ENCODE measurements around the gene LEKR1.
"Not testable (repeated sequence)": the region's sequence is repeated elsewhere in the genome, so short reads cannot be mapped to it uniquely, and the experiment has no call there.

Gene LEKR1

GRCh38 chr3:156803952-156804741 lies 22.0 kb upstream of the LEKR1 start:
- no peak for DNase-seq
- intact Hi-C loops (cut with DNase I) = no loop called here

GRCh38 chr3:156806698-156807097 lies 19.5 kb upstream of the LEKR1 start:
- intact Hi-C loops (cut with DNase I) = no loop called here
- DNase-seq = no peak

- intact Hi-C loops (cut with DNase I) = no loop called here
- DNase-seq = no peak
These were observed 18.1 kb upstream of the LEKR1 start for GRCh38 chr3:156808025-156808424.

GRCh38 chr3:156811089-156811862 lies 14.9 kb upstream of the LEKR1 start:
- intact Hi-C loops (cut with DNase I) = no loop called here
- no peak for DNase-seq

- intact Hi-C loops (cut with DNase I) = no loop called here
- DNase-seq = no peak
These were observed 13.4 kb upstream of the LEKR1 start for GRCh38 chr3:156812521-156813335.

- intact Hi-C loops (cut with DNase I) = no loop called here
These were observed 11.9 kb upstream of the LEKR1 start for GRCh38 chr3:156814295-156814694.

GRCh38 chr3:156816091-156816793 lies 9.9 kb upstream of the LEKR1 start:
- peak in 4 of 10 donors; percentile 36 to 84 (median 64) for DNase-seq
- intact Hi-C loops (cut with DNase I) = loop anchor here (5.0 kb wide), 1 partner anchor 259 kb away; the partner anchor contains the start of gene SSR3

More at GRCh38 chr3:156814295-156814694, 11.9 kb upstream of the LEKR1 start:
- DNase-seq = no peak

- peak; percentile 26 to 94 (median 53) for DNase-seq
- intact Hi-C loops (cut with DNase I) = loop anchor here (5.0 kb wide), 1 partner anchor 260 kb away; the partner anchor contains the start of gene SSR3
These were observed 9.1 kb upstream of the LEKR1 start for GRCh38 chr3:156816794-156817645.

- no peak for DNase-seq
- intact Hi-C loops (cut with DNase I) = loop anchor here (5.0 kb wide), 1 partner anchor 260 kb away; the partner anchor contains the start of gene SSR3
These were observed 8.4 kb upstream of the LEKR1 start for GRCh38 chr3:156817646-156818272.

- no peak for DNase-seq
- intact Hi-C loops (cut with DNase I) = loop anchor here (5.0 kb wide), 1 partner anchor 261 kb away; the partner anchor contains the start of gene SSR3
These were observed 7.9 kb upstream of the LEKR1 start for GRCh38 chr3:156818273-156818651.

GRCh38 chr3:156818890-156819289 lies 7.3 kb upstream of the LEKR1 start:
- DNase-seq = no peak
- intact Hi-C loops (cut with DNase I) = loop anchor here (5.0 kb wide), 1 partner anchor 262 kb away; the partner anchor contains the start of gene SSR3

GRCh38 chr3:156819842-156820691 lies 6.1 kb upstream of the LEKR1 start:
- intact Hi-C loops (cut with DNase I) = loop anchor here (5.0 kb wide), 1 partner anchor 263 kb away; the partner anchor contains the start of gene SSR3
- no peak for DNase-seq

- intact Hi-C loops (cut with DNase I) = no loop called here
These were observed 5.5 kb upstream of the LEKR1 start for GRCh38 chr3:156820692-156821080.

GRCh38 chr3:156822626-156823260 lies 3.4 kb upstream of the LEKR1 start:
- peak in 3 of 10 donors; percentile 51 to 66 (median 63) for DNase-seq
- intact Hi-C loops (cut with DNase I) = not testable (repeated sequence)

More at GRCh38 chr3:156820692-156821080, 5.5 kb upstream of the LEKR1 start:
- no peak for DNase-seq

GRCh38 chr3:156825795-156826143 lies 384 bp upstream of the LEKR1 start:
- no peak for DNase-seq
- intact Hi-C loops (cut with DNase I) = loop anchor here (5.0 kb wide), 2 partner anchors 148 to 257 kb away; no protein-coding TSS in a partner anchor

GRCh38 chr3:156826896-156827882 lies 1.0 kb downstream of the LEKR1 start:
- no peak for DNase-seq
- intact Hi-C loops (cut with DNase I) = loop anchor here (5.0 kb wide), 2 partner anchors 150 to 255 kb away; no protein-coding TSS in a partner anchor

Data from posterior cingulate gyrus (tissue), 11 donors.